T follicular helper cell (primary cell): ENCODE measurements around the gene CPE.

Experiments used
- DNase-seq: peaks from one replicate; pipeline ENCODE4 v3.0.0-alpha.2; 2020; ENCODE audit warnings: low read depth

Gene CPE

GRCh38 chr4:165508372-165509120 is 129.7 kb downstream of the CPE start:
- DNase-seq = no peak

GRCh38 chr4:165512424-165512823 is 133.6 kb downstream of the CPE start:
- DNase-seq = no peak

GRCh38 chr4:165514739-165515138 is 135.9 kb downstream of the CPE start:
- DNase-seq = no peak

- DNase-seq = no peak
Measured at GRCh38 chr4:165515201-165515600, 136.4 kb downstream of the CPE start.

GRCh38 chr4:165516281-165516833 is 137.5 kb downstream of the CPE start:
- DNase-seq = no peak

GRCh38 chr4:165517216-165517615 is 138.4 kb downstream of the CPE start:
- DNase-seq = no peak

- no peak for DNase-seq
Measured at GRCh38 chr4:165518024-165518616, 139.3 kb downstream of the CPE start.

- DNase-seq = no peak
Measured at GRCh38 chr4:165518686-165519085, 139.9 kb downstream of the CPE start.

GRCh38 chr4:165519591-165519990 is 140.8 kb downstream of the CPE start:
- DNase-seq = no peak

- DNase-seq = no peak
Measured at GRCh38 chr4:165520086-165520485, 141.3 kb downstream of the CPE start.

- no peak for DNase-seq
Measured at GRCh38 chr4:165522050-165522449, 143.2 kb downstream of the CPE start.

- no peak for DNase-seq
Measured at GRCh38 chr4:165524532-165525190, 145.9 kb downstream of the CPE start.

GRCh38 chr4:165532976-165533375 is 154.2 kb downstream of the CPE start:
- DNase-seq = no peak

- no peak for DNase-seq
Measured at GRCh38 chr4:165537028-165537648, 158.3 kb downstream of the CPE start.

- DNase-seq = no peak
Measured at GRCh38 chr4:165539801-165540200, 161.0 kb downstream of the CPE start.

GRCh38 chr4:165540206-165540830 is 161.5 kb downstream of the CPE start:
- DNase-seq = no peak

- DNase-seq = no peak
Measured at GRCh38 chr4:165541851-165542459, 163.1 kb downstream of the CPE start.

GRCh38 chr4:165542476-165542875 is 163.7 kb downstream of the CPE start:
- DNase-seq = no peak
